CD4-positive, CD25-positive, alpha-beta regulatory T cell (primary cell): ENCODE results near the gene GIMAP8. TPM values are rescaled to one million over a fixed set of nuclear protein-coding genes. Genes with fewer than 3 reads are reported as not detected.
"Not testable (repeated sequence)": the region's sequence is repeated elsewhere in the genome, so short reads cannot be mapped to it uniquely, and the experiment has no call there.

Experiments
- ATAC-seq, 2 donors: fragments of 150-1000 bp; cut with Tn5 transposase; one replicate each; pipeline ENCODE4 v1.10.0; 2021; ENCODE audit warnings: low read depth in 2 of 2, moderate number of reproducible peaks in 2 of 2, moderate library complexity in 1 of 2
- DNase-seq, 3 donors: peaks; one replicate each; pipeline versions ENCODE4 v3.0.0 to v3.0.0-alpha.2; 2012 to 2022; ENCODE audit warnings: mixed read lengths in 1 of 3
- H3K27ac ChIP-seq: one replicate; pipeline ENCODE4 v1.7.0; 2013; ENCODE audit warnings: mild to moderate bottlenecking, low read length; ENCODE audit not compliant: insufficient read depth, poor library complexity, severe bottlenecking
- H3K27me3 ChIP-seq: one replicate; pipeline ENCODE4 v1.7.0; 2013; ENCODE audit warnings: low read length; ENCODE audit not compliant: control insufficient read depth, insufficient read depth
- H3K36me3 ChIP-seq: one replicate; pipeline ENCODE4 v1.7.0; 2013; ENCODE audit warnings: mild to moderate bottlenecking, low read length, moderate library complexity; ENCODE audit not compliant: control insufficient read depth, insufficient read depth
- H3K4me1 ChIP-seq: 2 replicates; pipeline ENCODE4 v1.7.0; 2013; ENCODE audit warnings: mild to moderate bottlenecking, low read length; ENCODE audit not compliant: insufficient read depth, control insufficient read depth, poor library complexity, severe bottlenecking
- H3K4me3 ChIP-seq: one replicate; pipeline ENCODE4 v1.7.0; 2013; ENCODE audit warnings: low read depth, mild to moderate bottlenecking, low read length, moderate library complexity
- H3K9me3 ChIP-seq, 2 experiments: 1 replicate in 1 of 2; 2 replicates in 1 of 2; pipeline ENCODE4 v1.7.0; 2013; ENCODE audit warnings: low read length in 2 of 2, mild to moderate bottlenecking in 1 of 2, moderate library complexity in 1 of 2; ENCODE audit not compliant: control insufficient read depth in 2 of 2
- H3K27ac Mint-ChIP-seq, 3 donors: one replicate each; pipeline ENCODE4 v1.8.0; 2020 to 2022; ENCODE audit warnings: mild to moderate bottlenecking in 3 of 3, mixed read lengths in 3 of 3, moderate library complexity in 2 of 3
- H3K27me3 Mint-ChIP-seq: one replicate; pipeline ENCODE4 v1.8.0; 2022; ENCODE audit warnings: mild to moderate bottlenecking, mixed read lengths
- H3K36me3 Mint-ChIP-seq: one replicate; pipeline ENCODE4 v1.8.0; 2020; ENCODE audit warnings: mixed read lengths
- H3K4me1 Mint-ChIP-seq, 4 donors: one replicate each; pipeline ENCODE4 v1.8.0; 2020 to 2022; ENCODE audit warnings: mixed read lengths in 4 of 4, mild to moderate bottlenecking in 1 of 4
- H3K4me3 Mint-ChIP-seq, 4 donors: one replicate each; pipeline ENCODE4 v1.8.0; 2020 to 2022; ENCODE audit warnings: mild to moderate bottlenecking in 4 of 4, mixed read lengths in 4 of 4, moderate library complexity in 3 of 4
- H3K9me3 Mint-ChIP-seq, 7 donors: one replicate each; pipeline ENCODE4 v1.8.0; 2020 to 2022; ENCODE audit warnings: mixed read lengths in 7 of 7, mild to moderate bottlenecking in 3 of 7, moderate library complexity in 2 of 7
- polyA plus RNA-seq, 4 donors: library from polyadenylated mRNA; unstranded; fragments of 300-500 nt; fragmentation: Illumina TruSeq; gene quantifications; one replicate each; pipeline ENCODE4 v1.2.3, GENCODE V29; 2021
- total RNA-seq: library from RNA; stranded (reverse); gene quantifications from one replicate; pipeline ENCODE4 v1.2.3, GENCODE V29; 2022

The GIMAP8 gene
- total and polyA plus RNA-seq, 5 donors from 2014 or later = 8.0 to 30.8 (median 15.1) TPM

- Histone ChIP-seq H3K4me3 (peak overlapping the region; percentile 11), H3K4me1 (peaks cover 18% of the 10 kb centered on the region), H3K36me3 (peaks cover 29% of the 10 kb centered on the region), H3K9me3 (peaks cover 2 to 14% of the 10 kb centered on the region in 2 experiments)
- Mint-ChIP-seq H3K27ac (peak overlapping the region in 2 of 3 donors; percentile 15 to 91), H3K9me3 (peaks cover 2 to 29% (median 11%) of the 10 kb centered on the region in 7 donors), H3K36me3 (peaks cover 59% of the 10 kb centered on the region), H3K4me3 (peak overlapping the region; percentile 88 to 96 (median 92)), H3K4me1 (peaks cover 33 to 70% (median 51%) of the 10 kb centered on the region in 4 donors)
- H3K27me3 ChIP-seq, H3K27ac ChIP-seq, H3K27me3 Mint-ChIP-seq, DNase-seq, ATAC-seq: not testable (repeated sequence)
Observed at GRCh38 chr7:150522931-150523330, 72.5 kb downstream of the GIMAP8 start.

DNA sequence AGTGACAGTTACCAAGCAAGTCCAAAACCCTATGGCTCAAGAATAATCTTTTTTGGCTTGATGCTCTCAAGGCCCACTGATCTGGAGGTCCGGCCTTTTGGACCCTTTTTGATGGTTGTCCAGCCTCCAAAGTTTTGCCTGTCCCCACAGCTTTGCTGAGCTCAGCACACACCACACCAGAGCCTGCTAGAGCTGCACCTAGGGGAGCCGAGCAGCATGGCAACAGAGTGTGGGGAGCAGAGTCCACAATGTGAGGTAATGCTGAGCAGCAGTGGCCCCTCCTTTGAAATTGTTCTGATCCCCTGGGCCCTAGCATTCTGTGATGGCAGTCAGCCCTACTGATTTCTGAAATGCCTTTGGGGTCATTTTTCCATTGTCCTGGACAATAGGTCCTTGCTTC is 73.6 kb downstream of the GIMAP8 start:
- ATAC-seq = peak in 1 of 2 donors; percentile 54
- H3K27ac ChIP-seq = peak overlapping the region; percentile 33
- Mint-ChIP-seq H3K4me3 (peak overlapping the region in 3 of 4 donors; percentile 15 to 93 (median 71)), H3K36me3 (peaks cover 52% of the 10 kb centered on the region), H3K9me3 (peaks cover 8 to 40% (median 16%) of the 10 kb centered on the region in 7 donors), H3K27ac (peak overlapping the region; percentile 15 to 95 (median 38)), H3K4me1 (peaks cover 36 to 81% (median 61%) of the 10 kb centered on the region in 4 donors), H3K27me3 (no peaks in the 10 kb centered on the region)
- H3K4me3 ChIP-seq = peak overlapping the region; percentile 14
- no peaks in the 10 kb centered on the region for H3K27me3 ChIP-seq
- H3K9me3 ChIP-seq = peaks cover 4 to 14% of the 10 kb centered on the region in 2 experiments
- peaks cover 25% of the 10 kb centered on the region for H3K36me3 ChIP-seq
- DNase-seq = no peak
- H3K4me1 ChIP-seq = peaks cover 15% of the 10 kb centered on the region

Other genes with a start within 250 kb of the GIMAP8 start
- gene LRRC61, start 127.3 kb upstream of the GIMAP8 start, total RNA-seq = 10.7 TPM
- 10 to 100 TPM; 21.9 to 33.1 (median 25.6) TPM for gene LRRC61, start 127.3 kb upstream of the GIMAP8 start, polyA plus RNA-seq
- 17.2 TPM for gene ACTR3C, start 127.1 kb upstream of the GIMAP8 start, total RNA-seq
- 1 to 10 TPM; 4.3 to 5.5 (median 4.8) TPM for gene ACTR3C, start 127.1 kb upstream of the GIMAP8 start, polyA plus RNA-seq
- gene RARRES2, start 109.0 kb upstream of the GIMAP8 start, total RNA-seq = not detected
- gene RARRES2, start 109.0 kb upstream of the GIMAP8 start, polyA plus RNA-seq = not detected
- gene REPIN1, start 81.8 kb upstream of the GIMAP8 start, total RNA-seq = 40.3 TPM
- gene REPIN1, start 81.8 kb upstream of the GIMAP8 start, polyA plus RNA-seq = 10 to 100 TPM; 22.5 to 35.2 (median 26.5) TPM
- 2.9 TPM for gene ZNF775, start 71.3 kb upstream of the GIMAP8 start, total RNA-seq
- 1 to 10 TPM; 2.2 to 7.6 (median 4.1) TPM for gene ZNF775, start 71.3 kb upstream of the GIMAP8 start, polyA plus RNA-seq
- gene GIMAP7, start 64.2 kb downstream of the GIMAP8 start, total RNA-seq = 64.2 TPM
- gene GIMAP7, start 64.2 kb downstream of the GIMAP8 start, polyA plus RNA-seq = 1,000 to 10,000 TPM in 1 of 4 donors, 100 to 1,000 TPM in 3; 519 to 1,084 (median 836) TPM
- gene GIMAP4, start 116.8 kb downstream of the GIMAP8 start, total RNA-seq = 90.1 TPM
- gene GIMAP4, start 116.8 kb downstream of the GIMAP8 start, polyA plus RNA-seq = 100 to 1,000 TPM; 402 to 667 (median 490) TPM
- 43.8 TPM for gene GIMAP6, start 181.8 kb downstream of the GIMAP8 start, total RNA-seq
- 100 to 1,000 TPM; 133 to 236 (median 150) TPM for gene GIMAP6, start 181.8 kb downstream of the GIMAP8 start, polyA plus RNA-seq
- 95.1 TPM for gene GIMAP2, start 235.1 kb downstream of the GIMAP8 start, total RNA-seq
- 100 to 1,000 TPM in 2 of 4 donors, 10 to 100 TPM in 2; 79.0 to 142 (median 110) TPM for gene GIMAP2, start 235.1 kb downstream of the GIMAP8 start, polyA plus RNA-seq